ENCODE measurements around the gene KCNAB1.
"Not testable (repeated sequence)": the region's sequence is repeated elsewhere in the genome, so short reads cannot be mapped to it uniquely, and the experiment has no call there.

KCNAB1 gene

GRCh38 chr3:156120528-156121251 is at the start of gene KCNAB1:
KCNAB1 (plus strand) TSS chr3:156120578.
- DNase-seq: no peak

- no peak for DNase-seq
Measured at GRCh38 chr3:156071031-156071430, 49.3 kb upstream of the KCNAB1 start.

GRCh38 chr3:156072950-156073657 is 47.3 kb upstream of the KCNAB1 start:
- not testable (repeated sequence) for DNase-seq

GRCh38 chr3:156090126-156090525 is 30.3 kb upstream of the KCNAB1 start:
- no peak for DNase-seq

- no peak for DNase-seq
Measured at GRCh38 chr3:156093964-156094363, 26.4 kb upstream of the KCNAB1 start.

- no peak for DNase-seq
Measured at GRCh38 chr3:156094391-156094790, 26.0 kb upstream of the KCNAB1 start.

- DNase-seq: not testable (repeated sequence)
Measured at GRCh38 chr3:156095652-156096051, 24.7 kb upstream of the KCNAB1 start.

- DNase-seq: no peak
Measured at GRCh38 chr3:156098437-156099035, 21.8 kb upstream of the KCNAB1 start.

- DNase-seq: not testable (repeated sequence)
Measured at GRCh38 chr3:156099348-156099747, 21.0 kb upstream of the KCNAB1 start.

GRCh38 chr3:156099984-156100383 is 20.4 kb upstream of the KCNAB1 start:
- not testable (repeated sequence) for DNase-seq

- DNase-seq: no peak
Measured at GRCh38 chr3:156102267-156102931, 18.0 kb upstream of the KCNAB1 start.

GRCh38 chr3:156106721-156107373 is 13.5 kb upstream of the KCNAB1 start:
- no peak for DNase-seq

GRCh38 chr3:156107504-156107903 is 12.9 kb upstream of the KCNAB1 start:
- no peak for DNase-seq

GRCh38 chr3:156108616-156109015 is 11.8 kb upstream of the KCNAB1 start:
- DNase-seq: no peak

- DNase-seq: peak in 1 of 14 donors; percentile 92
Measured at GRCh38 chr3:156109989-156110388, 10.4 kb upstream of the KCNAB1 start.

- no peak for DNase-seq
Measured at GRCh38 chr3:156126467-156126866, 6.1 kb downstream of the KCNAB1 start.

- peak in 1 of 14 donors; percentile 89 for DNase-seq
Measured at GRCh38 chr3:156131241-156131640, 10.9 kb downstream of the KCNAB1 start.

- DNase-seq: peak in 1 of 14 donors; percentile 32
Measured at GRCh38 chr3:156131799-156132198, 11.4 kb downstream of the KCNAB1 start.

GRCh38 chr3:156132313-156132712 is 11.9 kb downstream of the KCNAB1 start:
- peak in 1 of 14 donors; percentile 46 for DNase-seq

GRCh38 chr3:156133076-156133475 is 12.7 kb downstream of the KCNAB1 start:
- DNase-seq: no peak

- DNase-seq: no peak
Measured at GRCh38 chr3:156135921-156136638, 15.7 kb downstream of the KCNAB1 start.

- DNase-seq: not testable (repeated sequence)
Measured at GRCh38 chr3:156137397-156137796, 17.0 kb downstream of the KCNAB1 start.

Measured in C1 segment of cervical spinal cord (tissue), 14 donors.